CD14-positive monocyte (primary cell): ENCODE data around the gene SV2B. TPM values are rescaled to one million over a fixed set of nuclear protein-coding genes. Genes with fewer than 3 reads are reported as not detected.

Experiments used
- DNase-seq, 3 donors: peaks; one replicate each; pipeline ENCODE4 v3.0.0-alpha.2; 2011 to 2022
- H2AFZ ChIP-seq: 2 replicates; pipeline ENCODE4 v1.6.0; 2012; ENCODE audit warnings: mild to moderate bottlenecking, low read depth, low read length, inconsistent platforms; ENCODE audit not compliant: insufficient read depth, poor library complexity, severe bottlenecking
- H3K27ac ChIP-seq, 2 donors: 1 replicate in 1 of 2; 2 replicates in 1 of 2; pipeline ENCODE4 v1.5.1; 2012 to 2013; ENCODE audit warnings: low read length in 2 of 2, control low read depth in 1 of 2, inconsistent platforms in 1 of 2, low read depth in 1 of 2, mild to moderate bottlenecking in 1 of 2
- H3K27me3 ChIP-seq, 2 donors: one replicate each; pipeline versions ENCODE4 v1.6.0 to v1.6.1; 2011 to 2013; ENCODE audit warnings: low read length in 2 of 2; ENCODE audit not compliant: control insufficient read depth in 2 of 2, insufficient read depth in 2 of 2
- H3K36me3 ChIP-seq, 2 donors: replicated peaks in 1 of 2; 1 replicate in 1 of 2; 2 replicates in 1 of 2; pipeline versions ENCODE4 v1.5.1 to v1.6.1; 2012 to 2013; ENCODE audit warnings: low read length in 2 of 2, control low read depth in 1 of 2, inconsistent platforms in 1 of 2, mild to moderate bottlenecking in 1 of 2; ENCODE audit not compliant: insufficient read depth in 2 of 2, control insufficient read depth in 1 of 2
- H3K4me1 ChIP-seq, 2 donors: 1 replicate in 1 of 2; 2 replicates in 1 of 2; pipeline versions ENCODE4 v1.5.1 to v1.6.1; 2012 to 2013; ENCODE audit warnings: low read length in 2 of 2, control low read depth in 1 of 2, inconsistent platforms in 1 of 2, mild to moderate bottlenecking in 1 of 2, moderate library complexity in 1 of 2; ENCODE audit not compliant: insufficient read depth in 2 of 2, control insufficient read depth in 1 of 2
- H3K4me2 ChIP-seq: replicated peaks from 2 replicates; pipeline ENCODE3; 2012; ENCODE audit warnings: low read length, moderate library complexity, mild to moderate bottlenecking; ENCODE audit not compliant: poor library complexity, severe bottlenecking; ENCODE audit errors: extremely low read depth
- H3K4me3 ChIP-seq, 3 experiments: fragments of 200-600 bp in 1 of 3; sonication (generic) in 1 of 3; replicated peaks in 1 of 3; 1 replicate in 2 of 3; 2 replicates in 1 of 3; pipeline ENCODE4 v1.5.1; 2011 to 2013; ENCODE audit warnings: low read length in 3 of 3, mild to moderate bottlenecking in 3 of 3, control low read depth in 2 of 3, low read depth in 2 of 3, inconsistent platforms in 1 of 3, moderate library complexity in 1 of 3
- H3K79me2 ChIP-seq: 2 replicates; pipeline ENCODE4 v1.6.0; 2012; ENCODE audit warnings: mild to moderate bottlenecking, control low read depth, inconsistent platforms, low read length, moderate library complexity; ENCODE audit not compliant: insufficient read depth
- H3K9ac ChIP-seq: 2 replicates; pipeline ENCODE4 v1.6.0; 2017; ENCODE audit warnings: low read length, mild to moderate bottlenecking; ENCODE audit not compliant: insufficient read depth, poor library complexity, severe bottlenecking
- H3K9me3 ChIP-seq, 2 donors: replicated peaks in 1 of 2; 1 replicate in 1 of 2; 2 replicates in 1 of 2; pipeline versions ENCODE4 v1.5.1 to v1.6.1; 2012 to 2013; ENCODE audit warnings: low read length in 2 of 2, control low read depth in 1 of 2; ENCODE audit not compliant: control insufficient read depth in 1 of 2, insufficient read depth in 1 of 2
- H4K20me1 ChIP-seq: 2 replicates; pipeline ENCODE4 v1.6.0; 2012; ENCODE audit warnings: mild to moderate bottlenecking, low read length, control low read depth, moderate library complexity; ENCODE audit not compliant: insufficient read depth
- H3K27ac Mint-ChIP-seq, 7 donors: one replicate each; pipeline ENCODE4 v1.8.0; 2020; ENCODE audit warnings: mild to moderate bottlenecking in 7 of 7, mixed read lengths in 7 of 7, moderate library complexity in 6 of 7, inconsistent platforms in 2 of 7
- H3K27me3 Mint-ChIP-seq, 3 donors: one replicate each; pipeline ENCODE4 v1.8.0; 2021 to 2022; ENCODE audit warnings: low read depth in 3 of 3, mild to moderate bottlenecking in 3 of 3, mixed read lengths in 3 of 3, moderate library complexity in 3 of 3, inconsistent platforms in 1 of 3
- H3K36me3 Mint-ChIP-seq, 2 donors: one replicate each; pipeline ENCODE4 v1.8.0; 2020; ENCODE audit warnings: mixed read lengths in 2 of 2, inconsistent platforms in 1 of 2, mild to moderate bottlenecking in 1 of 2
- H3K4me1 Mint-ChIP-seq: one replicate; pipeline ENCODE4 v1.8.0; 2020; ENCODE audit warnings: mild to moderate bottlenecking, mixed read lengths
- H3K4me3 Mint-ChIP-seq, 2 donors: one replicate each; pipeline ENCODE4 v1.8.0; 2020; ENCODE audit warnings: mild to moderate bottlenecking in 2 of 2, mixed read lengths in 2 of 2, moderate library complexity in 1 of 2
- H3K9me3 Mint-ChIP-seq, 7 donors: one replicate each; pipeline ENCODE4 v1.8.0; 2020 to 2022; ENCODE audit warnings: mixed read lengths in 7 of 7, mild to moderate bottlenecking in 6 of 7, moderate library complexity in 6 of 7, inconsistent platforms in 2 of 7
- CTCF ChIP-seq: fragments of 200-600 bp; IDR thresholded peaks from one replicate; pipeline ENCODE4 v1.8.0; 2022; ENCODE audit warnings: antibody characterized with exemption, mild to moderate bottlenecking
- WGBS: methylation state at CpG from one replicate; pipeline ENCODE4 v1.1.5; 2013; ENCODE audit warnings: missing lambda C conversion rate; ENCODE audit not compliant: insufficient coverage; 5-methylcytosine and 5-hydroxymethylcytosine counted together
- intact Hi-C, 2 donors: fragments of 100-400 bp; cut with micrococcal nuclease; formaldehyde crosslinking; loops; one replicate each; pipeline versions ENCODE4 v1.15.0 to v1.15.1; 2023
- polyA plus RNA-seq, 3 donors: library from polyadenylated mRNA; depleted of rRNA in 1 of 3; unstranded in 2 of 3; stranded (reverse) in 1 of 3; fragments of 300-500 nt in 2 of 3; fragments of >200 nt in 1 of 3; fragmentation: Illumina TruSeq in 2 of 3; gene quantifications; 1 replicate in 2 of 3; 2 replicates in 1 of 3; pipeline ENCODE4 v1.2.3, GENCODE V29; 2012 to 2021

Gene SV2B
- polyA plus RNA-seq, 3 donors = not detected

- 100% methylated on average over 7 of the region's 7 CpGs for WGBS
- no peak for TF ChIP-seq CTCF
- H3K9me3 ChIP-seq = no peaks in the 10 kb centered on the region
- Mint-ChIP-seq H3K4me1 (peaks cover 43% of the 10 kb centered on the region), H3K27me3 (peaks cover 0 to 6% (median 0%) of the 10 kb centered on the region in 3 donors), H3K36me3 (peaks cover 0 to 2% of the 10 kb centered on the region in 2 donors), H3K27ac (peak overlapping the region in 1 of 7 donors; percentile 33), H3K4me3 (no peak overlapping the region), H3K9me3 (peaks cover 0 to 7% (median 2%) of the 10 kb centered on the region in 7 donors)
- no peaks in the 10 kb centered on the region for H3K79me2 ChIP-seq
- no peak overlapping the region for H3K9ac ChIP-seq
- H2AFZ ChIP-seq = no peak overlapping the region
- no peaks in the 10 kb centered on the region for H4K20me1 ChIP-seq
- H3K36me3 ChIP-seq = no peaks in the 10 kb centered on the region
- H3K27me3 ChIP-seq = no peaks in the 10 kb centered on the region
- no peak overlapping the region for H3K4me3 ChIP-seq
- DNase-seq = no peak
- H3K4me1 ChIP-seq = peaks cover 37 to 53% of the 10 kb centered on the region in 2 donors
- intact Hi-C loops = no loop called here
- H3K4me2 ChIP-seq = no peak overlapping the region
- no peak overlapping the region for H3K27ac ChIP-seq
Observed at GRCh38 chr15:91252322-91252721, 152.3 kb downstream of the SV2B start.

- Histone ChIP-seq H3K9ac (no peak overlapping the region), H3K36me3 (no peaks in the 10 kb centered on the region), H2AFZ (no peak overlapping the region), H3K4me3 (no peak overlapping the region), H3K4me1 (peaks cover 39 to 57% of the 10 kb centered on the region in 2 donors), H3K9me3 (no peaks in the 10 kb centered on the region), H3K79me2 (no peaks in the 10 kb centered on the region), H3K27me3 (no peaks in the 10 kb centered on the region), H3K27ac (no peak overlapping the region), H3K4me2 (no peak overlapping the region), H4K20me1 (no peaks in the 10 kb centered on the region)
- H3K9me3 Mint-ChIP-seq = peaks cover 0 to 7% (median 2%) of the 10 kb centered on the region in 7 donors
- no peak overlapping the region for H3K27ac Mint-ChIP-seq
- WGBS = 89% methylated on average over 2 of the region's 2 CpGs
- peaks cover 0 to 2% of the 10 kb centered on the region in 2 donors for H3K36me3 Mint-ChIP-seq
- no peak overlapping the region for H3K4me3 Mint-ChIP-seq
- DNase-seq = no peak
- peaks cover 45% of the 10 kb centered on the region for H3K4me1 Mint-ChIP-seq
- intact Hi-C loops = no loop called here
- TF ChIP-seq CTCF = no peak
- peaks cover 0 to 2% (median 0%) of the 10 kb centered on the region in 3 donors for H3K27me3 Mint-ChIP-seq
Observed at GRCh38 chr15:91252756-91253155, 152.7 kb downstream of the SV2B start.
